Prostate gland (tissue), 2 donors: ENCODE results near the gene SGPL1. TPM values are rescaled to one million over a fixed set of nuclear protein-coding genes. Genes with fewer than 3 reads are reported as not detected.

Experiments
- DNase-seq: peaks from one replicate; pipeline ENCODE4 v3.0.0-alpha.2; 2019; ENCODE audit warnings: low spot score
- H3K27ac ChIP-seq, 2 donors: fragments of 200-600 bp; sonication (generic); 2 replicates each; pipeline ENCODE4 v1.5.1; 2017 to 2019
- H3K27me3 ChIP-seq: fragments of 200-600 bp; sonication (generic); replicated peaks from 2 replicates; pipeline ENCODE4 v1.5.1; 2019; ENCODE audit not compliant: insufficient read depth
- H3K36me3 ChIP-seq, 2 donors: fragments of 200-600 bp; sonication (generic); 1 replicate in 1 of 2; 2 replicates in 1 of 2; pipeline versions ENCODE4 v1.5.1 to v1.8.1; 2017 to 2019
- H3K4me1 ChIP-seq: fragments of 200-600 bp; sonication (generic); replicated peaks from 2 replicates; pipeline ENCODE4 v1.5.1; 2019
- H3K4me3 ChIP-seq, 2 donors: fragments of 200-600 bp; sonication (generic); 2 replicates each; pipeline ENCODE4 v1.5.1; 2017 to 2019
- H3K9me3 ChIP-seq: fragments of 200-600 bp; sonication (generic); 2 replicates; pipeline ENCODE4 v1.5.1; 2017
- POLR2A ChIP-seq: fragments of 450-650 bp; IDR thresholded peaks from one replicate; pipeline ENCODE4 v1.6.1; 2016; ENCODE audit warnings: antibody characterized with exemption, mild to moderate bottlenecking
- POLR2AphosphoS5 ChIP-seq: sonication (generic); formaldehyde crosslinking; IDR thresholded peaks from one replicate; pipeline ENCODE4 v1.6.1; 2017; ENCODE audit warnings: antibody characterized with exemption
- WGBS: methylation state at CpG from one replicate; pipeline ENCODE4 v1.1.5; 2018; 5-methylcytosine and 5-hydroxymethylcytosine counted together
- intact Hi-C: fragments of 100-400 bp; cut with DNase I; formaldehyde crosslinking; loops from one replicate; pipeline ENCODE4 v1.14.2; 2022
- total RNA-seq, 2 donors: library from RNA; depleted of rRNA; stranded (reverse); fragments of >200 nt; gene quantifications; one replicate each; pipeline ENCODE4 v1.1.0, GENCODE V29; 2016
- TF ChIP-seq, protein P1 (sequence below), 4 experiments: fragments of 200-600 bp in 2 of 4; fragments of 450-650 bp in 2 of 4; sonication (generic) in 2 of 4; IDR thresholded peaks; 1 replicate in 3 of 4; 2 replicates in 1 of 4; pipeline ENCODE4 v1.5.1; 2016 to 2019; ENCODE audit warnings: antibody characterized with exemption in 4 of 4, mild to moderate bottlenecking in 2 of 4, moderate library complexity in 2 of 4

Gene SGPL1
- total RNA-seq, 2 donors from 2014 or later: 52.6 to 64.4 TPM

DNA sequence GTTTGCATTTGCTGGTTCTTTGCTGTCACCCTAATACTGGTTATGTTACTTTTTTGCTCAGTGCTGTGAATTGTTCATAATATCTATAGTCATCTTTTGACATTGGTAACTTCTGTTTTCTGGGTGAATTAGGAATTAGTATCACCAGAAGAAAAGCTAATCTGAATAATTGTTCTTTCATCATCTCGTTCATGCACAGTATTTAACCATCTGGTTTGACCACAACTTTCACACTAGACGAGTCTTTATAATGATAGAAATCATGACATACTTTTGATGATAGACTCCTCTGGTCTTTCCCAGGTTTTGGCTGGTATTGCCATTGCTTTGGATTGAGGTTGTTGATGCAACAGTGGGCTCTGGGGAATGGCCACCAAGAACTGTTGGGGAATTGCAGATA is 25.1 kb downstream of the SGPL1 start:
- no peaks in the 10 kb centered on the region for H3K36me3 ChIP-seq
- no peaks in the 10 kb centered on the region for H3K27me3 ChIP-seq
- TF ChIP-seq POLR2A (no peak), POLR2AphosphoS5 (no peak)
- TF ChIP-seq, protein P1, sequence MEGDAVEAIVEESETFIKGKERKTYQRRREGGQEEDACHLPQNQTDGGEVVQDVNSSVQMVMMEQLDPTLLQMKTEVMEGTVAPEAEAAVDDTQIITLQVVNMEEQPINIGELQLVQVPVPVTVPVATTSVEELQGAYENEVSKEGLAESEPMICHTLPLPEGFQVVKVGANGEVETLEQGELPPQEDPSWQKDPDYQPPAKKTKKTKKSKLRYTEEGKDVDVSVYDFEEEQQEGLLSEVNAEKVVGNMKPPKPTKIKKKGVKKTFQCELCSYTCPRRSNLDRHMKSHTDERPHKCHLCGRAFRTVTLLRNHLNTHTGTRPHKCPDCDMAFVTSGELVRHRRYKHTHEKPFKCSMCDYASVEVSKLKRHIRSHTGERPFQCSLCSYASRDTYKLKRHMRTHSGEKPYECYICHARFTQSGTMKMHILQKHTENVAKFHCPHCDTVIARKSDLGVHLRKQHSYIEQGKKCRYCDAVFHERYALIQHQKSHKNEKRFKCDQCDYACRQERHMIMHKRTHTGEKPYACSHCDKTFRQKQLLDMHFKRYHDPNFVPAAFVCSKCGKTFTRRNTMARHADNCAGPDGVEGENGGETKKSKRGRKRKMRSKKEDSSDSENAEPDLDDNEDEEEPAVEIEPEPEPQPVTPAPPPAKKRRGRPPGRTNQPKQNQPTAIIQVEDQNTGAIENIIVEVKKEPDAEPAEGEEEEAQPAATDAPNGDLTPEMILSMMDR (IDR thresholded peaks at IDR 0.05): no peak
- 83% methylated on average over 2 of the region's 2 CpGs for WGBS
- H3K27ac ChIP-seq: no peak overlapping the region
- no peak for DNase-seq
- no peak overlapping the region for H3K4me3 ChIP-seq
- intact Hi-C loops: no loop called here
- H3K4me1 ChIP-seq: peaks cover 3% of the 10 kb centered on the region
- H3K9me3 ChIP-seq: no peaks in the 10 kb centered on the region

DNA sequence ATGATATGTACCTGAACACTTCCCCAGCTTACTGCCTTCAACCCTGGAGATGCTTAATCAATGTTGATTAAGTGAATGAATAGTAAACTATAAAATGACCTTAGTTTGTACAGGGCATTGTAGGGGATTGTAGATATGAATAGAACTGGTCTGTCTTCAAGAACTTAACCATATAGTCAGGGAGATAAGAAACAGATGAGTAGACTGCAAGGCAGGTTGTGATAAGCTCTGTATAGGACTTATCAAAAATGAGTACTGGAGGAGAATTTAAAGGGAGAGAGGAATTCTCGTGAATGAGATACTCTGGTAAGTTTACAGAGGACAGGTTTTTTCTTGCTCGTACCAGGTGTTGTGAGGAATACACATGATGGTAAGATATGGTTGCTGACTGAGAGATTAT is 27.6 kb downstream of the SGPL1 start:
- intact Hi-C loops: no loop called here
- 43% methylated on average over 2 of the region's 2 CpGs for WGBS
- no peaks in the 10 kb centered on the region for H3K9me3 ChIP-seq

DNA sequence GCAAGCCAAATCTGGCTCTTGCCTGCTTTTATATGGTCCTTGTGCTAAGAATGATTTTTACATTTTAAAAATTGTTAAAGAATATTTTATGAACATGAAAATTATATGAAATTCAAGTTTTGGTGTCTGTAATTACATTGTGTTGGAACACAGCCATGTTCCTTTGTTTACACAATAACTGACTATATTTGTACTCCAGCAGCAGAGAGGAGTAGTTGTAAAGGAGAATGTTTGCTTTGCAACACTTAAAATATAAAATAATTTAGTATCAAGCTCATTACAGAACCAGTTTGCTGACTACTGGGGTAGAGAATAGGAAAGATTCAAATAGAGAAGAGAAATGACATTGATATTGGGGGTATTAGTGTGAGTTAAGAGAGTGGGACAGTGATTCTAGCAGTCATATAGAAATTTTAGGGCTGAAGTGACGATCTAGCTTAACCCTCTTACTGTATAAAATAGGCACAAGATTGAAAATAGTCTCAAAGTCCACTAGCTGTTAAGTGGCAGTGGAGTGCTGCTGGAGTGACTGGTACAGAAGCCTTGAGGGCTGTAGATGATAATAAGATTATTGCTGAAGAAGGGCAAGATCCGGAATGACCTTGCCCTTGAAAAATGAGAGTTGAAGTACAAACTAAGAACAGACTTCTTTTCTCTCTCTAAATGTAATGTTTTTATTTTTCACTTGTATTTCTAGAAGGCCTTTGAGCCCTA is 28.2 kb downstream of the SGPL1 start:
- no peak for TF ChIP-seq POLR2AphosphoS5
- no peak for TF ChIP-seq POLR2A
- TF ChIP-seq, protein P1 (IDR thresholded peaks at IDR 0.05): no peak
- 92% methylated on average over 2 of the region's 2 CpGs for WGBS
- no peaks in the 10 kb centered on the region for H3K36me3 ChIP-seq
- DNase-seq: no peak
- no peak overlapping the region for H3K4me3 ChIP-seq
- H3K4me1 ChIP-seq: peaks cover 3% of the 10 kb centered on the region
- no peaks in the 10 kb centered on the region for H3K27me3 ChIP-seq
- no peak overlapping the region for H3K27ac ChIP-seq
- no peaks in the 10 kb centered on the region for H3K9me3 ChIP-seq
- intact Hi-C loops: no loop called here

More for the DNA sequence above, 27.6 kb downstream of the SGPL1 start:
- Histone ChIP-seq H3K4me1 (peaks cover 3% of the 10 kb centered on the region), H3K36me3 (no peaks in the 10 kb centered on the region), H3K27ac (no peak overlapping the region), H3K27me3 (no peaks in the 10 kb centered on the region), H3K4me3 (no peak overlapping the region)
- no peak for TF ChIP-seq POLR2A
- TF ChIP-seq, protein P1 (IDR thresholded peaks at IDR 0.05): no peak
- no peak for TF ChIP-seq POLR2AphosphoS5
- DNase-seq: no peak

DNA sequence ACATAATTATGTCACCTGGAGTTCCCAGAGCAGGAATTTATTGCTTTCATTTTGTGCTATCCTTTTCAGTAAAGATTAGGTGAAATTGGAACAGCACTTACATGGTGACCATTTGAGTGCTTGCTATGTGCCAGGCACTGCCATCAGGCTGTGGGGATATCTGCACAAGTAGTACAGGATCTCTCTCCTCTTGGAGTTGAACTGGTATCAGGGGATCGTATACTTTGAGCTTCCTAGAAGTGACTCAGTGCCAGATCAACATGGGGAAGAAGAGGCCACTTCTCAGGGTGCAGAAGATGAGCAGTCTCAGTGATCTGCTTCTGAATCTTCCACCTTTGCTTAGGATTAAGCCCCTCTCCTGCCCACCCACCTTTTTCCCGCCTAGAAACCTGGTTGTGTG is 29.5 kb downstream of the SGPL1 start:
- no peak for DNase-seq
- no peak overlapping the region for H3K27ac ChIP-seq
- intact Hi-C loops: no loop called here
- no peak for TF ChIP-seq POLR2AphosphoS5
- TF ChIP-seq POLR2A: no peak
- TF ChIP-seq, protein P1 (IDR thresholded peaks at IDR 0.05): no peak
- WGBS: 65% methylated on average over 2 of the region's 2 CpGs
- no peaks in the 10 kb centered on the region for H3K9me3 ChIP-seq
- H3K36me3 ChIP-seq: no peaks in the 10 kb centered on the region
- H3K4me3 ChIP-seq: no peak overlapping the region
- no peaks in the 10 kb centered on the region for H3K27me3 ChIP-seq
- H3K4me1 ChIP-seq: peaks cover 3% of the 10 kb centered on the region

DNA sequence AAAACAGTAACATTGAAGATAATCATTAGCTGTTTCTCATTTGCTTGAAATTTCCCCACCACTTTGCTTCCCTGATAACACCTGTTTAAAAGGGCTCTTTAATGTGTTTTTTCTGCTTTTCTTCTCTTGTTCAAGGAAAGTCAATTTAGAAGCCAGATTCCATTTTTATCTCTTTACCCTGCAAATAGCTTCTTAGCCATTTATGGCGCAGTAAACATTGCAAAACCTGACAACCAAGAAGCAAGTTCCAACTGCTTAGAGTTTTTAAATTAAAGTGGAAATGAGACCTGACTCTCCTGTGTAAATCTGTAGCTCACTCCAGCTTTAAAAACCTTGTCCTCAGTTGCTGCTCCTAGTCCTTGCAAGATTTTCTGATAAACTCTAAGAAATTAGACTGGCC is 30.1 kb downstream of the SGPL1 start:
- 22% methylated on average over 1 of the region's 1 CpG for WGBS
- Histone ChIP-seq H3K4me3 (no peak overlapping the region), H3K9me3 (no peaks in the 10 kb centered on the region), H3K27me3 (no peaks in the 10 kb centered on the region), H3K27ac (no peak overlapping the region), H3K36me3 (no peaks in the 10 kb centered on the region), H3K4me1 (peaks cover 3% of the 10 kb centered on the region)
- no peak for DNase-seq
- intact Hi-C loops: no loop called here
- TF ChIP-seq POLR2AphosphoS5 (peak; percentile 26), POLR2A (no peak)
